DMS79 treated with DMSO at 0.1 percent for 48 hours (cell line): ENCODE results near the gene BCR.

Experiments
- DNase-seq: peaks from one replicate; lab custom pipeline; 2025; lab: John Stamatoyannopoulos, UW

BCR gene

GRCh38 chr22:23176645-23177027 lies 3.7 kb upstream of the BCR start:
- DNase-seq: no peak

- no peak for DNase-seq
Observed at GRCh38 chr22:23177197-23177596, 3.1 kb upstream of the BCR start.

- peak; percentile 45 for DNase-seq
Observed at GRCh38 chr22:23178512-23179254, 1.6 kb upstream of the BCR start.

- no peak for DNase-seq
Observed at GRCh38 chr22:23179381-23180299, 669 bp upstream of the BCR start.

GRCh38 chr22:23180893-23181720 lies 798 bp downstream of the BCR start:
- DNase-seq: no peak

- DNase-seq: no peak
Observed at GRCh38 chr22:23181721-23182308, 1.5 kb downstream of the BCR start.

GRCh38 chr22:23182309-23183060 lies 2.2 kb downstream of the BCR start:
- peak; percentile 21 for DNase-seq

- DNase-seq: peak; percentile 26
Observed at GRCh38 chr22:23183061-23183698, 2.9 kb downstream of the BCR start.

- no peak for DNase-seq
Observed at GRCh38 chr22:23184100-23184763, 3.9 kb downstream of the BCR start.

GRCh38 chr22:23184764-23185113 lies 4.4 kb downstream of the BCR start:
- DNase-seq: no peak

GRCh38 chr22:23187211-23187610 lies 6.9 kb downstream of the BCR start:
- no peak for DNase-seq

- DNase-seq: no peak
Observed at GRCh38 chr22:23187871-23188700, 7.8 kb downstream of the BCR start.

GRCh38 chr22:23190526-23190925 lies 10.2 kb downstream of the BCR start:
- no peak for DNase-seq

- peak; percentile 81 for DNase-seq
Observed at GRCh38 chr22:23192133-23192532, 11.8 kb downstream of the BCR start.

GRCh38 chr22:23192558-23192957 lies 12.2 kb downstream of the BCR start:
- no peak for DNase-seq

GRCh38 chr22:23193196-23193827 lies 13.0 kb downstream of the BCR start:
- no peak for DNase-seq

- no peak for DNase-seq
Observed at GRCh38 chr22:23193882-23194281, 13.6 kb downstream of the BCR start.

- no peak for DNase-seq
Observed at GRCh38 chr22:23196165-23196564, 15.9 kb downstream of the BCR start.

- no peak for DNase-seq
Observed at GRCh38 chr22:23197836-23198235, 17.5 kb downstream of the BCR start.
